NCI-H2107 (cell line): ENCODE measurements around the gene ACO1.

Experiments used
- DNase-seq: peaks from one replicate; lab custom pipeline; 2025; lab: John Stamatoyannopoulos, UW

Gene ACO1

DNA sequence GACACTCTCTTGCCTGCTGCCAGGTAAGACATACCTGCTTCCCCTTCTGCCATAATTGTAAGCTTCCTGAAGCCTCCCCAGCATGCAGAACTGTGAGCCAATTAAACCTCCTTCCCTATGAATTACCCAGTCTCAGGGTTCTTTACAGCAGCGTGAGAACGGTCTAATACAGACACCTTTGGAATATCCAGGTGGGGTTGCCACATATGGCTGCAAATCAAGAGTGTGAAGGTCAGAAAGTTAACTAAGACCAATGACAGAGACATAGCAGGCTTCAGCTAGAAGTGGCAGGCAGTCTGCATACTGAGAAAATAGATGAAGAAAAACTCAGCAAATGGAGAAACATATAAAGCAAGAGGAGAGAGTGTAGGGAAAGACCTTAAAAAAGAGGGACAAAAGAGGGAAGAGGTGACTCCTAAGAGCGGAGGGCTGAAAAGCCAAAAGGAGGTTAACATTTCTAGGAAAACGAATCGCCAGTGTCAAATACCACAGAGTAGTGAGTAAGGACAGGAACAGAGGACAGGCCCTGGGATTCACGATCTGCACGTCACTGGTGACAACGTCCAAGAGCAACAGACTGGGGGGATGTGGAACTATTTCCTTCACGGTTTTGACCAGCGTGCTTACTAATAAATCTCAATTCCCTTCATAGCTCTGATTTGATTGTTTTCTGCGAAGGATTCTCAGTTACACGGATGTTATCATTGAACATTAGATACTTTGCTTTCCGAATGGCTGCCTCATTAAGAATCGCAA is 1.7 kb upstream of the ACO1 start:
- no peak for DNase-seq

DNA sequence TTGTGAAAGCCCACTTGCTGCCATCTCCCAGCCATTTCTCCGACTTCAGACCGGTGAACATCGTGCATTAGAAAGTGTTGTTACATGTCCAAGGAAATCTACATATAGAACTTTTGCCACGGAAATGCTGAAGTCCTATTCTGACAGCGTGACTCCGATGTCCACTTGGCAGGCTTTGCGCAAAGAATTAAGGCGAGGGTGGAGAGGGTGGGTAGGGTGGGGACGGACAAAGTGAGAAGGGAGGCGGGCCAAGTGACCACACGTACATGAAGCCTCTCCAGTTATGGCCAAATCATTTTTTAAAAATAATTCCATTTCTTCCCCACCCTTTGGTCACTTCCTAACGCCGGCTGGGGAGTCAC is 460 bp upstream of the ACO1 start:
- no peak for DNase-seq

DNA sequence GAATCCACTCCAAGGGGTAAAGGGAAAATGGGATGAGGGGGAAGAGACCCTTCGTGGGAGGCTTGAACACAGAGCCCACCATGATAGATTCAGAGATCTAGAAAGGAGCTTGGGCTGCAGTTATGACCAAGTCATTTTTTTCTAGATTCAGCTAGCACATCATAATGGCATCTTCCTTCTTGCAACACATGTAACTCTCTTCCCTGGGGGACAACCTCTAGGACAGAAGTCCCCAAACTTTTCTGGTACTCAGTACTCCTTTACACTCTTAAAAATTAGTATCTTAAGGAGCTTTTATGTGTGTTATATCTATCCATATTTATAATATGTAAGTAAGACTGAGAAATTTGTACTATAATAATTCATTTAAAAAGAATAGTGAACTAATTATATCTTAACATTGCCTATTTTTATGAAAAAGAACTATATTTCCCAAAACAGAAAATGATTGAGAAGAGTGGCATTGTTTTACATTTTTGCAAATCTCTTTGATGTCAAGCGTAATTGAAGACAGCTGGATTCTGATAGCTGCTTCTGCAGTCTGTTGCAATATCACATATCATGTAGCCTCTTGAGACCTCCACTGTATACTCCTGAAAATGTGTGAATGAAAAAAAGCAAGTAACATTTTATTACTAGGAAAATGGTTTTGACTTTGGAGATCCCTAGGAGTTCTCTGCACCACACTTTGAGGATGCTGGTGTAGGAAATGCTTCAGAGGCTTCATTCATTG is 875 bp downstream of the ACO1 start:
- no peak for DNase-seq

DNA sequence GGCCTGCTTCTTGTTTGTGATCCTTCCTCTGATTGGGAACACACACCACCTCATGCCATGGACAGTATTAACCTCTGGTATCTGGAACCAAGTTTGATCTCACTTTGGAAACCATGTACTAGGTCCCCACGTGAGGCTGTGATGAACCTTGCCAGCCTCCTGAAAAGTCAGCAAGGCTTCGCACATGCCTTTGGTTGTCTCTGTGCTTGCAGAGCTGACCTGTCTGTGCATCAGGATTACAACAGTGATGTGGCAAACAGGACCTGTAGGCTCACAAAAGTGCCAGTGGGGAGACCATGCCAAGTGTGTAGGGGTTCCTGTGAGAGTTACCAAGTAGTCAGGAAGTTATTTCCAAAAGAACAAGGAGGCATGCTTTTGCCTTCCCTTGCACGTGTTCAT is 1.4 kb downstream of the ACO1 start:
- no peak for DNase-seq

DNA sequence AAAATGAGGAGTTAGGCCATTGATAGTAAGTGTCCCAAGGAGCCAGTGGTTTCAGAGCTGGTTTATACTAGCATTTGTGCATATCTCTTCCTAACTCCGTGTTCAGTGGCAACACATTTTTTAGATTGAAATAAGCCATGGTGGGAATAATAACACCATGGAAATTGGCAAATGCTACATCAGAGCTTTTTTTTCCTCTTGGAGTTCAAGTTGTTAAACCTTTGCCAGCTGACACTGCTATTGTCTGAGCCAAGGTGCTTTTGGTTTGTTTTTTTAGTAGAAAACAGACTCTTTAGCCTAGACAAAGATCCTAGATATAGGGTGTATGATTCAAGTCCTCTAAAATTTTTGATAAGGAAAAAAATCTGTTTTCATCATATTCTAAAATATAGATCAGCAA is 2.8 kb downstream of the ACO1 start:
- DNase-seq = no peak

DNA sequence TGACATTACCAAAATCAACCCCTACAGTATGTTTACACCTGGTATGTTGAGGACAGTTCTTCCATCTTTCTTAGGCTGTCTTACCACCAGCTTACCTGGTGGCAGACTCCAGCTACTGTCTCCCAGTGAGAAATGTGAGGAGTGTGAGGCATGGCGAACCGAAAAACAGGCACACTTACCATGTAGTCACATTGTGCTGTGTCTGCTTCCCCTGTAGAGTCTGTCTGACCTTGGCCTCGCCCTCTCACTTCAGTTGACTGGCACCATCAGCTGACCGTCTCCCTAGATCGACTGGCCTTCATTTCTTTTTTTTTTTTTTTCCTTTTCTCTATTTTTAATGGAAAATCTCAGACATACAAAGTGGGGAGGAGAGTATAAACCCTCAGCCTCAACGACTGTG is 4.9 kb downstream of the ACO1 start:
- no peak for DNase-seq

DNA sequence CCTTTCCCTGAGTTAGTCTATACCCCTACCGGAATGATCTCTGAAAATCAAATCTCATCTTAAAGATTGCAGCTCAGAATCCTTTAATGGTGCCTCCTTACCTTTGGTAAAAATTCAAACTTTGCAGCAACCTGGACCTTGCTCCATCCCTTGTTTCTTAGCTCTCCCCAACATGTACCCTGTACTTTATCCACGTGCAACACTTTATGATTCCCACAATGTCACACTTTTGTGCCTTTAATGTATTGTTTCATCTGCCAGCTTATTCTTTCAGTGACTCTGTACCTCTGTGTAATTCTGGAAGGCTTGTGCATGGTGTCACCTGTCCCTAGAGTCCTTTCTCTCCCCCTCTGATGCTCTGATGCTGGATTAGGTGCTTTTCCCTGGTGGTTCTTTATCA is 9.5 kb downstream of the ACO1 start:
- DNase-seq = no peak

DNA sequence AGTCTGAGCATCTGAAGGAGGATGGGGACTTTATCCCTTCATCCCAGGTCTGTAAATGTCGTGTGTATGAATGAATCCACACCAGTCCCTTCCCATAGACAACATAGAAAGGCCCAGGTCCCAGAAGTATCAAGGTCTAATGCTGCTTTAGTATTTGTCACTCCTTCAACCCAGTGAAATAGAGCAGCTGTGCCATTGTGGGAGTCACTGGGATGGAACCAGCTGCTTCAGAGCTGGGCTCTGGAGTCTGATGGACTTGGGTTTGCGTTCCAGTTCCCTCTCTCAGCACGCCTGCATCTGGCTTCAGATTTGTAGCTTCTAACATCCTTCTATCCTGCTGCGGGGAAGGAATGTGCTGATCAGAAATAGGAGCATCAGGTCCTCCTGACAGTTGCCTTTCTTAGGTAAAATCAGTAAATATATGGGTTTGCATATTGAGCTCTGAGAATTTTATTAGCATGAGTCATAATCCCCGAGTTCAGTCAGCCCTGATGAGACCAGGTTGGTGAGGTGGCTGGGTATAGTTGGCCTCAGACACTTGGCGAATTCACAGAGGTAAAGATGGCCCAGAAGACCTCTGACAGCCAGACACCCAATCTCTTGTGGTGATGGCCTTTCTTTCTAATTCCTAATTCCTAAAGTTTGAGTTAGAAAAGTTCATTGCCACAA is 10.1 kb downstream of the ACO1 start:
- no peak for DNase-seq

DNA sequence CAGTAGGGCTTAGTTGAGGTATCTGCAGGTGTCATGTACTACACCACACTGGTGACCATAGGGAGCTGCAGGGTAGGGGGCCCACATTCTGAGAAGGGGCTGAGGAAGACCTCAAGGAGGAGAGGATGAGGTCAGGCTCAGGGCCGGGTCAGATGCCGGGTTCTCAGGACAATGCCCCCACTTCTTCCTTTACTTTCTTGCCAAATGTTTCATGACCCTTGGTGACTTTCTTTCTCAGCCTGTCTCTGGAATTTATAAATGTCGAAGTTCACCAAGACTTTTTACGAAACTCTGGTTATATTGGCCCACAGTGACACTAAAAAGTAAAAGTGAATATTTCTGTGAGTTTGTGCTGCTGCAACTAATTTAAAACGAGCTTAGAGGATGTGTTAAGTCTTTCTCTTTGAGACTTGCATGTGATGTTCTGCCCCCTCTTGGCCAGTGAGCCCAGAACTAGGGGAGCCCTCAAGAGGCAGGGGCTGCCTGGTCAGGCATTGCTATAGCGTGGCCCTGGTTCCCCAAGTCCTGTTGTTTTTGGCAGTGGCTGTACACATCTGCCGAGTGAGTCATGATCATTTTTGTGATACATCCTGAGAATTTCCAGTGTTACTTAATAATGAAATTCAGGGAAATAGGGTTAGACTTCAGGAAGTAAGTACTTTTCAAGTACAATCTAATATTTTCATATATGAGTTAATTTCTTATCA is 11.2 kb downstream of the ACO1 start:
- DNase-seq = no peak

DNA sequence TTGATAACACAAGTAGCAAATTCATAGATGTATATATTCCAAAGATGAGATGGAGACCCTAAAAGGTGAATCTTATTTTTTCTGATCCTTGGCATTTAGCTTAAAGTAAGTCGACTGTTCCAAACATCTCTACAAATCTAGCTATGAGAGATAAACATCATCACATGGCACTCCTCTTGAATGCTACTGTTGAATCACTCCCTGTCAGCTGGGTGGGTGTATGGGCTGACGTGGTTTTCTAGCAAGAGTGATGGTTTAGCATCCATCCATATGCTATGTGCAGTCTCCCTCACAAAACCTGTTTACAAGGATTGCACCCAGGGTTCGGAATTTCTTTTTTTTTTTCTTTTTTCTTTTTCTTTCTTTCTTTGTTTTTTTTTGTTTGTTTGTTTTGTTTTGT is 13.8 kb downstream of the ACO1 start:
- no peak for DNase-seq

DNA sequence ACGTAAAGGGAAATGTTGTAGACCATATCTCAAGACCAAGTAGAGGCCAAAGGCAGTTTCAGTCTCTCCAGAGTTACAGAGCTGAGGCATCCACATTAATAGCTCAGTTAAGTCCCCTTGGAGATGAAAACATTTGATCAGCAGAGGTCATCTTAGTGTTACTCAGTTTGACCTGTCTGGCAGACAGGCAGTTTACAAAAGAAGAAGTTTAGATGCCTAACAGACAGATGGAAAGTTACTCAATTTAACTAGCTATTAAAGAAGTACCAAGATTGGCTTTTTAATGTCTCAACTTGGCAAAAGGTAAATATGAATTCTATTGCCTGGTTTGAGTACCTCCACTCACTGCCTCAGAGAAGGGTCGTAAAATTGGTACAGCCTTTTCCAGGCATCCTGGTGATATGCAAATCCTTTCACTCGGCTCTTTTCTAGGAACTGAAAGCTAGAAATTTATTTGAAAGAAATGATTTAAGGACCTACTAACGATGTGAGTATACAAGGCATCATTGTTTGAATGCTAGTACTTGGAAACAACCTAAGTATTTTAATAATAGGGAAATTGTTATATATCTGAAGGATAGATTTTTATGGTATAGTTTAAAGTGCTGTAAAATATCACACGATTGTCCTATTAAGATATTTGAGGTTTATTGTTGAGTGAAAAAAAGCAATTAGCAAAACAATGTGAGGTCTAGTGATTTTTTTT is 14.8 kb downstream of the ACO1 start:
- DNase-seq = no peak

DNA sequence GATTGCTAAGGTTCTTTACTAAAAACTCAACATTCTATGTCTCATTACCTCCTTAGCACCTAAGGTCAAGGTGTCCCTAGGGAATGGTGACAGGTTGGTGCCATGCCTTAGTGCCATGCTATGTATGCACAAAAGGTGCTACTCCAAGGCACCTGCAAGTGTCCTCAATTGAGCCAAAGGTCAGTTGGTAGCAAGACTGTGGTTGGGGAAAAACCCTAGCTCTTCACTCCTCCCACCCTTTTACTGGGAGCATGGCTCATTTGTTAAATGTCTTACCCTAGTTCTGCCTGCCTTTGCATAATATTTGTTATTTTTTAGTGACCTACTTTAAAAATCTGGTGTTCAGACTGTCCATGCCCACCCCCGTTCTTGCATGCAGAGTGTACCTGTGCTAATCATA is 17.0 kb downstream of the ACO1 start:
- no peak for DNase-seq

DNA sequence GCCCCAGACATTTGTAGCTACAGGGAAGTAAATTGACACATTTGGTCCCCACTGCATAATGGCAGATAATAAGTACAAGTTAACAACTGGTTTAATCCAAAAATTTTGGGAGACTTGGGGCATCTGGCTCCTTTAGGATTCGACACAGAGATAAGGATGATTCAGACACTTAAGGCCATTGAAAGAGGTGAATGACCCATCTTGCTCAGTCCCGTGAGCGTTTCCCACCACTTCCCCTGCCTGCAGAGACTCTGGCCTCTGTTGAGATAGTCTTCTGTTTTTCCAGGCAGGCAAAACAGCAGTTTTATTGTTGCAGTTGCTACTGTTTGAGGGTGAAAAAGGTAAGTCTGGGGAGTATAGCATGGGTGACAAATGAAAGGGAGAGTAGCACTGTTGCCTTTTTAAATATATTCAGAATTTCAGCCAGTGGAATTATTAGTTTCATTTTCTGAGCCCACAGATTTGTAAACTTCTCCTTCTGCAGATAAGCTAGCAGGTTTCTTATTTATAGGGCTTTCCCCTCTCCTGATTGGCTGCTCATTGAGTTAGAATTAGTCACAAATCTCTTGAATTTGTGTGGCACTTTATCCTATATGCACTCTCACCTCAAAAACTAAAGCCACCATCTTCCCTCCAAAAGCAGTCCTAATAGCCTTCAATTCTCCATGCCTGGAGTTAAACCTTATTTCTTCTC is 19.3 kb downstream of the ACO1 start:
- DNase-seq = no peak

DNA sequence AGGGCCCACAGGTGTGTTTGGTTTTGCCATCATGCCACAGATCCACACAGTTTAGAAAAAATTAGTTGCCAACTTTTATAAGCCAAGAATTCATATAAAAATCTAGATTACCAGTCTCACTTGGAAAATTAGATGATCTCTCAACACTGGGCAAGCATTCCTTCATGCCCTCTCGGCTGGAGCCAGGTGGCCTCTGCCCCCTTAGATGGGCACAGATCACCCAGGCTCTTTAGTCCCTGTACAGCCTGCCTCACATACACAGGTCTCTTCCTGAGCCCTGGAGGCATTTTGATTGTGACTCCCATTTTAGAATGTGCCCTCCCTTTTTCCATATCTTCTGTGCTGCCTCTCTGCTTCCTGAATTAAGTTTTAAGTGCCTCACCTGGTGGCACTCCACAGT is 20.0 kb downstream of the ACO1 start:
- DNase-seq = no peak

DNA sequence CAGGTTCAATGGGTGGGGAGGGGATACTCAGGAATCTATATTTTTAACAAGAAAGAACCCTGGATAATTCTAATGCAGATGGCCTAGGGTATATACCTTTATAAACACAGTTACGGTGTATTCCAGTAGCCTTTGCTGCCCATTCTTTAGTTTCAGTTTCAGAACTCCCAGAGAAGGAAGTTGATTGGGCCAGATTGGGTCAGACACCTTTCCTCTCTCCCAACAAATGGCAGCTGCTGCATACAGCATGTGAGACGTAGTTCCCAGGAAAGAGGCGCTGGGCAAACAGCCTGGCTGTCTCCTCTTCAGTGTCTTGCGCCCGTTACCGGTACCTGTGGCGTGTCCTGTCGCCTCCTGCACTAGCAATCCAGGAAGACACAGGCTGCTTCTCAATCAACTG is 20.4 kb downstream of the ACO1 start:
- no peak for DNase-seq

DNA sequence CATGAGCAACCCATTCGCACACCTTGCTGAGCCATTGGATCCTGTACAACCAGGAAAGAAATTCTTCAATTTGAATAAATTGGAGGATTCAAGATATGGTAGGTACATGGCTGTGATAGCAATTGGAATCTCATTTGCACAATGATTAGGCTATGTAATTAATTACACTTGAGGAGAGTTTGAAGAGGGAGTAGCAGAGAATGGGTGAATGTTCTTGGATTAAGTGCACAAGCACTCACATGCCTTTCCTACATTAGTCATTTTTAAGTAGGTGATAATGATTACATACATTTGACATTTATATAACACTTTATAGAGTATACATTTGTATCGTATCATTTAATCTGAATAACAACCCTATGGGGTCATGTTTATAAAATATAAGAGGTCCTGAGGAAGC is 21.1 kb downstream of the ACO1 start:
- DNase-seq = no peak

DNA sequence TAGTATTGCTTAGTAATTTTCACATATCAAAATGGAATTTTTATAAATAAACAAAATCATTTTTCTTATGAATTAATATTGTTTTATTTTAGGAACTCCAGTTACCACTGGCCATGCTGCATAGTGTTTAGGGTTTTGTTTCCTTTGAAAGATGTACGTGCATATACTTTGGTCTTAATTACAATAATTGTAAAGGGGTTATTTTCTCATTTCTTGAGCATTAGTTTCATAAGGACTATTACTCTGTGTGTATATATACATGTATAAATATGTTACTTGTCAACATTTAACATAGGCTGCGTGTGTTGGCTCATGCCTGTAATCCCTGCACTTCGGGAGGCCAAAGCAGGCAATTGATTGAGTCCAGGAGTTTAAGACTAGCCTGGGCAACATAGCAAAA is 21.6 kb downstream of the ACO1 start:
- no peak for DNase-seq

DNA sequence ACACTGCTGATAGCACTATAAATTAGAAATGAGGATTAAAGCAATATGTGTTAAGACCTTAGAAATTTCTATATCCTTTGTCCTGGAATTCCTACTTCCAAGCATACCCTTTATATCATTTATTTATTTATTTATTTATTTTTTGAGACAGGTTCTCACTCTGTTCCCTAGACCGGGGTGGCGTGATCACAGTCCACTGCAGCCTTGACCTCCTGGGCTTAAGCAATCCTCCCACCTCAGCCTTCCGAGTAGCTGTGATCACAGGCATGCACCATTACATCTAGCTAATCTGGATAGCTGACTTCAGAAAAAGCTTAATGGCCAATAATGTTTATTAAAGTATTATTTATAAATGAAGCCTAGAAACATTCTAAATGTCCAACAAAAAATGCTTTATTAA is 27.3 kb downstream of the ACO1 start:
- no peak for DNase-seq

DNA sequence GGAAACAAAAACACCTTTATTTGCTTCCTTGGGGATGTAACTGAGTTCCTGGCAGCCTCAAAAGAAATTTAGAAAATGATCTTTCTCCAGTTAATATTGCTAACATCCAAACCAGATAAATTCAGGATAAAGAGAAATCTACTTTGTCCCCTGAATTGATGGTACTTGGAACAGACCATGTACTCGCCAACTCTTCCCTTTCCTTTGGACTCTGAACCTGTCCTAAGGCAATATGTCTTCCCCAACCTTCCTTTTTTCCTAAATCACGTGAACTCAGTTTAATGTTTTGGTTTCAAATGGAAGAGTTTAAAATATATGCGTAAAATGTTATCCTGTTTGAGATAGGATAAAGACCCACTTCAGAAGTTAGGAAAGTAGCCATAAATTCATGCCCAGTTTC is 28.0 kb downstream of the ACO1 start:
- no peak for DNase-seq

DNA sequence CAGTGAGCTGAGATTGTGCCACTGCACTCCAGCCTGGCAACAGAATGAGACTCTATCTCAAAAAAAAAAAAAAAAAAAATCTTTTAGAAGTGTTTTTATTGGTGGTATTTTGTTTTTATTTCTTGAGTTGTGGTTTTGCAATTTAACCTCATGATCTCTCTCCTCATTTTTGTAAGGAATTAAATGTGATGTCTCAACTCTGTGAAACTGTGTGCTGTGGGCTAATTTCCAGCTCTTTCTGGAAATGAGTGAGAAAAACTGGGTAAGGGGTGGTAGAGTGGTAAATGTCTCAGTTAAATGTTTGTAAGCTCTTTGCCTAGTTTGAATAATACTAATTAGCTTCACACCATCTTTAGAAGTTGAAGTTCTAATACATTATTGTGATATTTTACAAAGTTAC is 29.0 kb downstream of the ACO1 start:
- DNase-seq = no peak

DNA sequence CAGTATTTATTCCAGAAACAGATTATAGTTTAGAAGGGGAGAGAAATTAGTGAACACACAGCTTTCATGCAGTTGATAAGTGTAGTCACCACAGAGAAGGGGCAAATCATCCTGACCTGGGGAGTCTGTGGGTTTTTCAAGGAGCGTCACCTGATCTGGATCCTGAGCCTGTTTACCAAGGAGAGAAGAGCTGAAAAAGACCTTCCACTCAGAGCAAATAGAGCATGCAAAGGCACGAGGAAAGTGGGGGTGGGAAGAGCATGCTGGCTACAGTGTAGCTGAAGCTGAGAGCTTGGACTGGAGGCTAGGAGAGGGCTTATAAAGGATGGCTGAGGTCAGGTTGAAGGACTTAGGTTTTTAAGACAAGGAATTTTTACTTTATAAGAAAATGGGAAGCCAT is 30.4 kb downstream of the ACO1 start:
- DNase-seq = no peak

DNA sequence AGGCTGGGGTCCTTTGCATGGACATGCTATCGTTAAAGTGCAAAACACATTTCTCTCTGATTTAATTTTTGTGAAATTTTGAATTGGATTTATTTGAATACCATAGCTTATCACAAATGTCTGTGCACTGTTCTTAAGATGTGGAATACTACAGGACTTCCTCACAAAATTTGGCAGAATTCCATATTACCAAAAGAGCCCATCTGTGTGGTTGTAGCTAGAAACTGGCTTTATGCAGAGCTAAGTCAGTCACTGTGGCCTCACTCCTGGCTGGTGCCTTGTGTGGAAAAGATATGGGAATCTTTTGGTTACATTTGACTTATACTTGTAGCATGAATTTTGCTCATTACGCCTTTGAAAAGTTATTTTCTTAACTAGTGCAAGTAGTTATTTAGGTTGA is 35.5 kb downstream of the ACO1 start:
- no peak for DNase-seq
